ENCODE measurements around the gene PTPN9. TPM values are rescaled to one million over a fixed set of nuclear protein-coding genes. Genes with fewer than 3 reads are reported as not detected.
"Not testable (repeated sequence)": the region's sequence is repeated elsewhere in the genome, so short reads cannot be mapped to it uniquely, and the experiment has no call there.

The PTPN9 gene
- total and polyA plus RNA-seq, 4 experiments from 2014 or later, result 15.9 to 31.7 (median 21.5) TPM

- Histone ChIP-seq H3K27me3 (ENCODE audit: insufficient read depth, low read length) (no peaks in the 10 kb centered on the region), H3K9me3 (ENCODE audit: control insufficient read depth in 1 of 2, low read length in 2 of 2) (no peaks in the 10 kb centered on the region), H3K4me1 (ENCODE audit: insufficient read depth, low read length) (no peaks in the 10 kb centered on the region), H3K4me3 (ENCODE audit: low read length in 2 of 2) (no peak overlapping the region), H3K27ac (ENCODE audit: low read depth, low read length) (no peak overlapping the region), H3K36me3 (ENCODE audit: insufficient read depth, low read length) (no peaks in the 10 kb centered on the region)
- Mint-ChIP-seq H3K4me1 (no peaks in the 10 kb centered on the region), H3K4me3 (no peak overlapping the region), H3K36me3 (peaks cover 26 to 30% of the 10 kb centered on the region in 2 donors), H3K27ac (no peak overlapping the region), H3K27me3 (no peaks in the 10 kb centered on the region), H3K9me3 (no peaks in the 10 kb centered on the region)
- ChIA-PET CTCF (ENCODE audit: partially characterized antibody) (interaction anchor here (1.0 kb wide), 1 partner anchor 125 kb away, joined by 3 read pairs; the partner anchor contains the start of gene MAN2C1), POLR2A (ENCODE audit: partially characterized antibody) (no interaction called here)
- no peak for DNase-seq
- intact Hi-C loops (cut with micrococcal nuclease), result no loop called here
Measured at GRCh38 chr15:75493732-75494131, 85.4 kb downstream of the PTPN9 start.

- peak overlapping the region in 3 of 7 donors; percentile 29 to 63 (median 47) for H3K27ac Mint-ChIP-seq
- intact Hi-C loops (cut with micrococcal nuclease), result no loop called here
- Histone ChIP-seq H3K36me3 (ENCODE audit: insufficient read depth, low read length) (peaks cover 5% of the 10 kb centered on the region), H3K27me3 (ENCODE audit: insufficient read depth, low read length) (no peaks in the 10 kb centered on the region), H3K4me3 (ENCODE audit: low read length in 2 of 2) (no peak overlapping the region), H3K27ac (ENCODE audit: low read depth, low read length) (no peak overlapping the region), H3K4me1 (ENCODE audit: insufficient read depth, low read length) (no peaks in the 10 kb centered on the region), H3K9me3 (ENCODE audit: control insufficient read depth in 1 of 2, low read length in 2 of 2) (no peaks in the 10 kb centered on the region)
- H3K36me3 Mint-ChIP-seq, result peaks cover 26 to 39% of the 10 kb centered on the region in 2 donors
- H3K27me3 Mint-ChIP-seq, result no peaks in the 10 kb centered on the region
- no peaks in the 10 kb centered on the region for H3K9me3 Mint-ChIP-seq
- ChIA-PET CTCF (ENCODE audit: partially characterized antibody) (no interaction called here), POLR2A (ENCODE audit: partially characterized antibody) (no interaction called here)
- H3K4me3 Mint-ChIP-seq, result no peak overlapping the region
- peaks cover 0 to 2% (median 0%) of the 10 kb centered on the region in 4 donors for H3K4me1 Mint-ChIP-seq
- no peak for DNase-seq
Measured at GRCh38 chr15:75483961-75484360, 95.2 kb downstream of the PTPN9 start.

GRCh38 chr15:75483556-75483955, 95.6 kb downstream of the PTPN9 start:
- Mint-ChIP-seq H3K36me3 (peaks cover 29 to 39% of the 10 kb centered on the region in 2 donors), H3K27ac (peak overlapping the region in 1 of 7 donors; percentile 4)
- H3K4me3 Mint-ChIP-seq; CTCF ChIA-PET (ENCODE audit: partially characterized antibody); H3K27ac ChIP-seq (ENCODE audit: low read depth, low read length); H3K27me3 ChIP-seq (ENCODE audit: insufficient read depth, low read length); H3K27me3 Mint-ChIP-seq; DNase-seq; H3K4me3 ChIP-seq (ENCODE audit: low read length in 2 of 2); POLR2A ChIA-PET (ENCODE audit: partially characterized antibody); H3K36me3 ChIP-seq (ENCODE audit: insufficient read depth, low read length); intact Hi-C loops (cut with micrococcal nuclease); H3K9me3 ChIP-seq (ENCODE audit: control insufficient read depth in 1 of 2, low read length in 2 of 2); H3K9me3 Mint-ChIP-seq; H3K4me1 Mint-ChIP-seq; H3K4me1 ChIP-seq (ENCODE audit: insufficient read depth, low read length): not testable (repeated sequence)

- ChIA-PET POLR2A (ENCODE audit: partially characterized antibody) (no interaction called here), CTCF (ENCODE audit: partially characterized antibody) (no interaction called here)
- H3K27ac Mint-ChIP-seq, result peak overlapping the region in 2 of 7 donors; percentile 4 to 48
- no peaks in the 10 kb centered on the region for H3K4me1 ChIP-seq (ENCODE audit: insufficient read depth, low read length)
- no peak overlapping the region for H3K4me3 ChIP-seq (ENCODE audit: low read length in 2 of 2)
- peaks cover 31 to 40% of the 10 kb centered on the region in 2 donors for H3K36me3 Mint-ChIP-seq
- no peak overlapping the region for H3K4me3 Mint-ChIP-seq
- intact Hi-C loops (cut with micrococcal nuclease), result no loop called here
- no peaks in the 10 kb centered on the region for H3K27me3 ChIP-seq (ENCODE audit: insufficient read depth, low read length)
- H3K27ac ChIP-seq (ENCODE audit: low read depth, low read length), result no peak overlapping the region
- H3K27me3 Mint-ChIP-seq, result no peaks in the 10 kb centered on the region
- peaks cover 0 to 2% (median 0%) of the 10 kb centered on the region in 4 donors for H3K4me1 Mint-ChIP-seq
- peaks cover 10% of the 10 kb centered on the region for H3K36me3 ChIP-seq (ENCODE audit: insufficient read depth, low read length)
- no peaks in the 10 kb centered on the region for H3K9me3 Mint-ChIP-seq
- H3K9me3 ChIP-seq (ENCODE audit: control insufficient read depth in 1 of 2, low read length in 2 of 2), result no peaks in the 10 kb centered on the region
- DNase-seq, result no peak
Measured at GRCh38 chr15:75483106-75483505, 96.0 kb downstream of the PTPN9 start.

GRCh38 chr15:75480463-75480862, 98.7 kb downstream of the PTPN9 start:
- intact Hi-C loops (cut with micrococcal nuclease); H3K4me1 Mint-ChIP-seq; H3K4me3 Mint-ChIP-seq; H3K27ac Mint-ChIP-seq; H3K4me3 ChIP-seq (ENCODE audit: low read length in 2 of 2); POLR2A ChIA-PET (ENCODE audit: partially characterized antibody); H3K27me3 Mint-ChIP-seq; CTCF ChIA-PET (ENCODE audit: partially characterized antibody); H3K27me3 ChIP-seq (ENCODE audit: insufficient read depth, low read length); H3K9me3 Mint-ChIP-seq; H3K27ac ChIP-seq (ENCODE audit: low read depth, low read length); DNase-seq; H3K4me1 ChIP-seq (ENCODE audit: insufficient read depth, low read length); H3K36me3 ChIP-seq (ENCODE audit: insufficient read depth, low read length); H3K9me3 ChIP-seq (ENCODE audit: control insufficient read depth in 1 of 2, low read length in 2 of 2): not testable (repeated sequence)
- peaks cover 26 to 39% of the 10 kb centered on the region in 2 donors for H3K36me3 Mint-ChIP-seq

GRCh38 chr15:75479670-75480069, 99.4 kb downstream of the PTPN9 start:
- ChIA-PET CTCF (ENCODE audit: partially characterized antibody) (no interaction called here), POLR2A (ENCODE audit: partially characterized antibody) (no interaction called here)
- Mint-ChIP-seq H3K4me3 (no peak overlapping the region), H3K27me3 (no peaks in the 10 kb centered on the region), H3K4me1 (no peaks in the 10 kb centered on the region), H3K36me3 (peaks cover 30 to 40% of the 10 kb centered on the region in 2 donors), H3K27ac (no peak overlapping the region), H3K9me3 (no peaks in the 10 kb centered on the region)
- no peak overlapping the region for H3K4me3 ChIP-seq (ENCODE audit: low read length in 2 of 2)
- H3K9me3 ChIP-seq (ENCODE audit: control insufficient read depth in 1 of 2, low read length in 2 of 2), result no peaks in the 10 kb centered on the region
- no peaks in the 10 kb centered on the region for H3K4me1 ChIP-seq (ENCODE audit: insufficient read depth, low read length)
- peaks cover 10% of the 10 kb centered on the region for H3K36me3 ChIP-seq (ENCODE audit: insufficient read depth, low read length)
- H3K27me3 ChIP-seq (ENCODE audit: insufficient read depth, low read length), result no peaks in the 10 kb centered on the region
- DNase-seq, result no peak
- intact Hi-C loops (cut with micrococcal nuclease), result no loop called here
- no peak overlapping the region for H3K27ac ChIP-seq (ENCODE audit: low read depth, low read length)

- H3K4me3 ChIP-seq (ENCODE audit: low read length in 2 of 2); H3K27me3 Mint-ChIP-seq; H3K4me1 ChIP-seq (ENCODE audit: insufficient read depth, low read length); H3K4me1 Mint-ChIP-seq; H3K27ac Mint-ChIP-seq; H3K27me3 ChIP-seq (ENCODE audit: insufficient read depth, low read length); H3K27ac ChIP-seq (ENCODE audit: low read depth, low read length); H3K4me3 Mint-ChIP-seq; POLR2A ChIA-PET (ENCODE audit: partially characterized antibody); H3K9me3 Mint-ChIP-seq; DNase-seq; H3K9me3 ChIP-seq (ENCODE audit: control insufficient read depth in 1 of 2, low read length in 2 of 2); CTCF ChIA-PET (ENCODE audit: partially characterized antibody); intact Hi-C loops (cut with micrococcal nuclease): not testable (repeated sequence)
- peaks cover 18% of the 10 kb centered on the region for H3K36me3 ChIP-seq (ENCODE audit: insufficient read depth, low read length)
- H3K36me3 Mint-ChIP-seq, result peaks cover 27 to 39% of the 10 kb centered on the region in 2 donors
Measured at GRCh38 chr15:75477094-75477493, 102.0 kb downstream of the PTPN9 start.

Data from CD4-positive, alpha-beta memory T cell (primary cell).